ENCODE results near the gene NLRP5.

- TF ChIP-seq POLR2A (IDR thresholded peaks at IDR 0.05; ENCODE audit: extremely low read depth, insufficient read length) (no peak), CTCF (IDR thresholded peaks at IDR 0.05; ENCODE audit: low read depth, low read length) (no peak)
Observed at GRCh38 chr19:55958356-55958755, 28.2 kb upstream of the NLRP5 start.

All from NB4 (cell line).